KBM-7 (cell line): ENCODE results near the gene MS4A18.

Experiments
- DNase-seq: peaks from one replicate; pipeline ENCODE4 v3.0.0-alpha.2; 2015
- in situ Hi-C: fragments of 300-500 bp; cut with MboI; formaldehyde crosslinking; loops from 2 replicates; pipeline ENCODE4 v1.14.3; 2020; ENCODE audit warnings: low sequenced_read_pairs, low pct_unique_long_range_greater_than_20kb, mixed read lengths

The MS4A18 gene

GRCh38 chr11:60780774-60781173 lies 56.3 kb downstream of the MS4A18 start:
- in situ Hi-C loops, result no loop called here
- no peak for DNase-seq

- DNase-seq, result no peak
- in situ Hi-C loops, result no loop called here
These were observed 56.9 kb downstream of the MS4A18 start for GRCh38 chr11:60781286-60781980.

- in situ Hi-C loops, result no loop called here
- no peak for DNase-seq
These were observed 57.4 kb downstream of the MS4A18 start for GRCh38 chr11:60781981-60782316.

GRCh38 chr11:60782393-60783140 lies 58.0 kb downstream of the MS4A18 start:
- in situ Hi-C loops, result no loop called here
- no peak for DNase-seq

GRCh38 chr11:60783141-60783484 lies 58.6 kb downstream of the MS4A18 start:
- no peak for DNase-seq
- in situ Hi-C loops, result no loop called here

- in situ Hi-C loops, result no loop called here
These were observed 59.4 kb downstream of the MS4A18 start for GRCh38 chr11:60783911-60784310.

GRCh38 chr11:60785136-60785535 lies 60.6 kb downstream of the MS4A18 start, which contains the start of gene MS4A10:
Gene MS4A10, plus strand, starts transcription at chr11:60785333. Its CDS starts 5,003 bp downstream, at chr11:60790336.
- DNase-seq, result no peak
- in situ Hi-C loops, result no loop called here

More at GRCh38 chr11:60783911-60784310, 59.4 kb downstream of the MS4A18 start:
- no peak for DNase-seq

- no peak for DNase-seq
These were observed 61.4 kb downstream of the MS4A18 start for GRCh38 chr11:60785806-60786361.

GRCh38 chr11:60786811-60787567 lies 62.5 kb downstream of the MS4A18 start:
- DNase-seq, result no peak
- in situ Hi-C loops, result no loop called here

More at GRCh38 chr11:60785806-60786361, 61.4 kb downstream of the MS4A18 start:
- in situ Hi-C loops, result no loop called here

GRCh38 chr11:60788401-60789125 lies 64.0 kb downstream of the MS4A18 start:
- no peak for DNase-seq
- in situ Hi-C loops, result no loop called here

- in situ Hi-C loops, result loop anchor here (10.0 kb wide), 1 partner anchor 46 kb away; no protein-coding TSS in a partner anchor
These were observed 66.2 kb downstream of the MS4A18 start for GRCh38 chr11:60790726-60791125.

GRCh38 chr11:60791153-60791933 lies 66.8 kb downstream of the MS4A18 start:
- in situ Hi-C loops, result loop anchor here (10.0 kb wide), 1 partner anchor 47 kb away; no protein-coding TSS in a partner anchor

More at GRCh38 chr11:60790726-60791125, 66.2 kb downstream of the MS4A18 start:
- DNase-seq, result no peak

GRCh38 chr11:60792521-60792920 lies 68.0 kb downstream of the MS4A18 start:
- in situ Hi-C loops, result loop anchor here (10.0 kb wide), 1 partner anchor 48 kb away; no protein-coding TSS in a partner anchor
- no peak for DNase-seq

More at GRCh38 chr11:60791153-60791933, 66.8 kb downstream of the MS4A18 start:
- no peak for DNase-seq
